Glutamatergic neuron (in vitro differentiated cells): ENCODE measurements around the gene HARS1. TPM values are rescaled to one million over a fixed set of nuclear protein-coding genes. Genes with fewer than 3 reads are reported as not detected.
"Not testable (repeated sequence)": the region's sequence is repeated elsewhere in the genome, so short reads cannot be mapped to it uniquely, and the experiment has no call there.

Experiments
- DNase-seq: peaks from one replicate; pipeline ENCODE4 v3.0.0; 2022
- H3K27ac Mint-ChIP-seq: one replicate; pipeline ENCODE4 v1.8.0; 2020; ENCODE audit warnings: mild to moderate bottlenecking, mixed read lengths, inconsistent platforms; ENCODE audit not compliant: unreplicated experiment
- H3K27me3 Mint-ChIP-seq: one replicate; pipeline ENCODE4 v1.8.0; 2020; ENCODE audit warnings: mild to moderate bottlenecking, moderate library complexity, mixed read lengths, inconsistent platforms; ENCODE audit not compliant: unreplicated experiment
- H3K36me3 Mint-ChIP-seq: one replicate; pipeline ENCODE4 v1.8.0; 2020; ENCODE audit warnings: mild to moderate bottlenecking, mixed read lengths, inconsistent platforms; ENCODE audit not compliant: unreplicated experiment
- H3K4me1 Mint-ChIP-seq: one replicate; pipeline ENCODE4 v1.8.0; 2020; ENCODE audit warnings: mild to moderate bottlenecking, low read depth, mixed read lengths, inconsistent platforms; ENCODE audit not compliant: unreplicated experiment
- H3K4me3 Mint-ChIP-seq: one replicate; pipeline ENCODE4 v1.8.0; 2020; ENCODE audit warnings: mild to moderate bottlenecking, mixed read lengths, inconsistent platforms; ENCODE audit not compliant: unreplicated experiment
- H3K9me3 Mint-ChIP-seq: one replicate; pipeline ENCODE4 v1.8.0; 2020; ENCODE audit warnings: mild to moderate bottlenecking, moderate library complexity, mixed read lengths, inconsistent platforms; ENCODE audit not compliant: unreplicated experiment
- CTCF ChIP-seq: fragments of 200-600 bp; sonication (generic); IDR thresholded peaks from one replicate; pipeline ENCODE4 v1.5.0; 2021; ENCODE audit not compliant: partially characterized antibody, unreplicated experiment
- total RNA-seq: library from RNA; stranded (reverse); fragmentation: NEBNext Ultra II Directional; extraction: Animal tissue kit (Norgen Biotek cat#: 25700); gene quantifications from one replicate; pipeline ENCODE4 v1.2.1, GENCODE V29; 2021; ENCODE audit not compliant: unreplicated experiment

HARS1 gene
- total RNA-seq, 1 donor from 2014 or later: 162 TPM

- Mint-ChIP-seq H3K9me3 (peaks cover 7% of the 10 kb centered on the region), H3K4me3 (peak overlapping the region; percentile 100), H3K27ac (no peak overlapping the region), H3K36me3 (peaks cover 7% of the 10 kb centered on the region), H3K27me3 (peaks cover 5% of the 10 kb centered on the region), H3K4me1 (peaks cover 5% of the 10 kb centered on the region)
- TF ChIP-seq CTCF: no peak
- DNase-seq: no peak
Measured at GRCh38 chr5:140647042-140647419, 44.1 kb downstream of the HARS1 start.

GRCh38 chr5:140642718-140643117, 48.5 kb downstream of the HARS1 start:
- peaks cover 2% of the 10 kb centered on the region for H3K36me3 Mint-ChIP-seq
- no peak overlapping the region for H3K27ac Mint-ChIP-seq
- H3K9me3 Mint-ChIP-seq: peaks cover 11% of the 10 kb centered on the region
- peaks cover 14% of the 10 kb centered on the region for H3K27me3 Mint-ChIP-seq
- no peak for DNase-seq
- TF ChIP-seq CTCF: no peak
- H3K4me3 Mint-ChIP-seq: no peak overlapping the region
- H3K4me1 Mint-ChIP-seq: peaks cover 10% of the 10 kb centered on the region

- no peak for DNase-seq
- H3K36me3 Mint-ChIP-seq: no peaks in the 10 kb centered on the region
Measured at GRCh38 chr5:140641716-140642115, 49.5 kb downstream of the HARS1 start.

GRCh38 chr5:140639148-140639981, 51.8 kb downstream of the HARS1 start, which contains the start of gene TMCO6:
TSS of gene TMCO6 (plus strand) at chr5:140639451. CDS start at chr5:140639528, 77 bp downstream.
- peak; percentile 33 for TF ChIP-seq CTCF
- H3K27ac Mint-ChIP-seq: peak within 1 kb of the TSS; percentile 95

More at GRCh38 chr5:140641716-140642115, 49.5 kb downstream of the HARS1 start:
- H3K9me3 Mint-ChIP-seq: peaks cover 7% of the 10 kb centered on the region
- no peak for TF ChIP-seq CTCF
- no peak overlapping the region for H3K4me3 Mint-ChIP-seq
- H3K4me1 Mint-ChIP-seq: peaks cover 10% of the 10 kb centered on the region
- H3K27me3 Mint-ChIP-seq: peaks cover 14% of the 10 kb centered on the region
- H3K27ac Mint-ChIP-seq: no peak overlapping the region

GRCh38 chr5:140638898-140639147, 52.3 kb downstream of the HARS1 start:
- H3K4me1 Mint-ChIP-seq, DNase-seq: not testable (repeated sequence)
- H3K27ac Mint-ChIP-seq: peak overlapping the region; percentile 6

More at GRCh38 chr5:140639148-140639981, 51.8 kb downstream of the HARS1 start, which contains the start of gene TMCO6:
- peak; percentile 99 for DNase-seq
- H3K36me3 Mint-ChIP-seq: no peaks in the 10 kb centered on the region
- peaks cover 17% of the 10 kb centered on the region for H3K27me3 Mint-ChIP-seq
- H3K4me3 Mint-ChIP-seq: peak within 1 kb of the TSS; percentile 93
- peaks cover 7% of the 10 kb centered on the region for H3K4me1 Mint-ChIP-seq
- peaks cover 7% of the 10 kb centered on the region for H3K9me3 Mint-ChIP-seq

More at GRCh38 chr5:140638898-140639147, 52.3 kb downstream of the HARS1 start:
- H3K36me3 Mint-ChIP-seq, H3K9me3 Mint-ChIP-seq: not testable (repeated sequence)
- H3K27me3 Mint-ChIP-seq: peaks cover 18% of the 10 kb centered on the region
- H3K4me3 Mint-ChIP-seq: peak overlapping the region; percentile 78
